ENCODE results near the gene SMC1A.

The SMC1A gene

GRCh38 chrX:53333853-53334252 lies 88.6 kb downstream of the SMC1A start:
- DNase-seq, result no peak

DNA sequence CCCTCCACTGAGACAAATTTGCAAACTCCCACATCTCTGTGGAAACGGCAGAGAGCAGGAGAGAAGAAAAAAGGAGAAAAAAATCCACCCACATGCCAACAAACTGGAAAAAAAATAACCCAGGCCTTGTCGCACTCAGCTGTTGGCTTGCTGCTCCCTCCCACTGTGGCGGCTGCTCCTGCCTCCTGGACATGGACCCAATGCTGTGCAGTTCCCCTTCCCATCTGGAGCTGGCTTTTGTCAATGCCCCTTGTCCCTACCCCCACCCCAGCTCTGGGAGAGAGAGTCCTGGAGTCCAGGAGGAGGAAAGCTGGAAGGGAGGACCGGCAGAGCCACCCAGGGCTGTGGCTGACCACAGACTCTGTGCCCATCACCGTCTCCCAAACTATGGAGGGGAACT lies 90.2 kb downstream of the SMC1A start:
- DNase-seq, result no peak

GRCh38 chrX:53330331-53330730 lies 92.1 kb downstream of the SMC1A start:
- no peak for DNase-seq

DNA sequence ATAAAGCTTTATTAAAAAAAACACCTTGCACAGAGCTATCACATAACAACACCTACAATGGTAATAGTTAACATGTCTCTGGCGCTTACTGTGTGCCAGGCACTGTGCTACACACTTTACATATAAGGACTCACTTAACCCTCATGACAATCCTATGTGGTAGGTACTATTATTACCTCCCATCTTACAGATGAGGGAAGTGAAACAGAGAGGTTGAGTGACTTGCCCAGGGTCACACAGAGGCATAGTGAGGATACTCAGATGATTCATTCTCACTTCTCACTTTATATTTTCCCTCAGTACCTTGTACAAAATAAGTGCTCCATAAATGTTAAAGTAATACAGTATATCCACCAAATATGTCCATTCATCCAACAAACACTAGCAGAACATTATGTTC lies 97.7 kb downstream of the SMC1A start:
- no peak for DNase-seq
